ENCODE data around the gene MYT1. TPM values are rescaled to one million over a fixed set of nuclear protein-coding genes. Genes with fewer than 3 reads are reported as not detected.

The MYT1 gene
- total RNA-seq, 1 experiment from 2014 or later, result 7.1 TPM

DNA sequence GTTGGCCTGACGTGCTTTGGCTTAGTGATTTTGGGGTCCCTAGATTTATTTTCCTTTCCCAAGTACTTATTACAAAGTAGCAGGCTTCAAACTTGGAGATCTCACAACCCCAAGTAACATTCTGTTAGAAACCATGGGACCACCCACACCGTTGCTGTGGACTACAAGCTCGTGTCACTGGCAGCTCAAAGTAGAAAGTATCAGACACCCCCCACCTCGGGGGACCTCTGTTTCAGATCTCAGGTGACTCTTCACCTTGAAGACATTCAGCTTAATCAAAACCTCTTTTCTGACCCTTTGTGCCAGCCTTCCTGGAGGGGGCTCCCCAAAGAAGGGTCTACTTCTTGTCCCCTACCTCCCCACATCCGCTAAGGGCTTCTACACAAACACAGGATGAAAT lies 15.7 kb upstream of the MYT1 start:
- Histone ChIP-seq H3K36me3 (ENCODE audit: control insufficient read depth in 1 of 2, insufficient read depth in 2 of 2, low read length in 2 of 2) (no peaks in the 10 kb centered on the region), H3K79me2 (ENCODE audit: insufficient read depth, low read length) (no peaks in the 10 kb centered on the region), H3K4me3 (replicated peaks in 1 of 2; ENCODE audit: low read depth in 1 of 2, low read length in 2 of 2) (no peak overlapping the region), H4K20me1 (ENCODE audit: insufficient read depth) (no peaks in the 10 kb centered on the region), H3K27ac (ENCODE audit: low read depth, low read length) (no peak overlapping the region), H3K9me3 (ENCODE audit: control insufficient read depth in 1 of 2, insufficient read depth in 1 of 2, low read depth in 1 of 2, low read length in 2 of 2) (peaks cover 13 to 26% of the 10 kb centered on the region in 2 experiments; a peak in 2 of 4 replicates), H3K9me2 (ENCODE audit: insufficient read depth) (no peaks in the 10 kb centered on the region), H3K4me2 (ENCODE audit: low read length) (no peak overlapping the region), H3K27me3 (ENCODE audit: insufficient read depth, low read length) (no peaks in the 10 kb centered on the region), H2AFZ (ENCODE audit: low read depth, low read length, poor library complexity, severe bottlenecking) (no peak overlapping the region), H3K9ac (ENCODE audit: low read length) (no peak overlapping the region), H3K4me1 (ENCODE audit: control insufficient read depth in 1 of 2, insufficient read depth in 2 of 2, low read length in 2 of 2) (peaks cover 6 to 23% of the 10 kb centered on the region in 2 experiments; a peak in 3 of 4 replicates)
- TF ChIP-seq, protein P1, sequence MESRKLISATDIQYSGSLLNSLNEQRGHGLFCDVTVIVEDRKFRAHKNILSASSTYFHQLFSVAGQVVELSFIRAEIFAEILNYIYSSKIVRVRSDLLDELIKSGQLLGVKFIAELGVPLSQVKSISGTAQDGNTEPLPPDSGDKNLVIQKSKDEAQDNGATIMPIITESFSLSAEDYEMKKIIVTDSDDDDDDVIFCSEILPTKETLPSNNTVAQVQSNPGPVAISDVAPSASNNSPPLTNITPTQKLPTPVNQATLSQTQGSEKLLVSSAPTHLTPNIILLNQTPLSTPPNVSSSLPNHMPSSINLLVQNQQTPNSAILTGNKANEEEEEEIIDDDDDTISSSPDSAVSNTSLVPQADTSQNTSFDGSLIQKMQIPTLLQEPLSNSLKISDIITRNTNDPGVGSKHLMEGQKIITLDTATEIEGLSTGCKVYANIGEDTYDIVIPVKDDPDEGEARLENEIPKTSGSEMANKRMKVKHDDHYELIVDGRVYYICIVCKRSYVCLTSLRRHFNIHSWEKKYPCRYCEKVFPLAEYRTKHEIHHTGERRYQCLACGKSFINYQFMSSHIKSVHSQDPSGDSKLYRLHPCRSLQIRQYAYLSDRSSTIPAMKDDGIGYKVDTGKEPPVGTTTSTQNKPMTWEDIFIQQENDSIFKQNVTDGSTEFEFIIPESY (IDR thresholded peaks at IDR 0.05; ENCODE audit: extremely low read depth, insufficient replicate concordance, low read length), result no peak
- TF ChIP-seq, protein P2, sequence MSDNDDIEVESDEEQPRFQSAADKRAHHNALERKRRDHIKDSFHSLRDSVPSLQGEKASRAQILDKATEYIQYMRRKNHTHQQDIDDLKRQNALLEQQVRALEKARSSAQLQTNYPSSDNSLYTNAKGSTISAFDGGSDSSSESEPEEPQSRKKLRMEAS (IDR thresholded peaks at IDR 0.05), result no peak
- TF ChIP-seq EZH2 (IDR thresholded peaks at IDR 0.05) (no peak), POLR2AphosphoS5 (IDR thresholded peaks at IDR 0.05; ENCODE audit: low read depth, low read length) (no peak), ZFX (IDR thresholded peaks at IDR 0.05) (no peak)
- CTCF ChIA-PET, result no interaction called here
- intact Hi-C loops (cut with micrococcal nuclease), result no loop called here
- POLR2A ChIA-PET, result no interaction called here
- BruUV-seq (replicated peaks), result no TSS peak
- no peak for ATAC-seq
- RAD21 ChIA-PET (ENCODE audit: low non-redundant PET in 1 of 2, low total read pairs in 2 of 2, uncharacterized antibody in 2 of 2, unreplicated experiment in 2 of 2), result no interaction called here
- no peak for DNase-seq (ENCODE audit: low read depth, low spot score)

DNA sequence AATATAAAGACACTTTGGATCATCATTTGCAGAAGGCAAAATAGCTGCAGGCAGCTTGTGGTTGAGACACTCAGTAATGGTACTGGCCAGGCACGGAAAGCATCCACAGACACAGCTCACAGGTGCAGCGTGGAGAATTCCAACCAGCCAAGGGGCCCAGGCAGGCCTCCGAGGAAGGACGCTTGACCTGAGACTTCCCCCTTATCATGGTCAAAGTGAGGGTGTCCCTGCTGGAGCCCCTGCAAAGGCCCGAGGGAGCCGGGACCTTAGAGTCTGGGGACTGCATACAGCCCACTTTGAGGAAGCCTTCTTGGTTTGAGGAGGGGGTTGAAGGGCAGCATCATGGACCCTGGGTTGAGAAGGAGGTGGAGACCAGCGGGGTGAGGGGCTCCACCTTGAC lies 15.1 kb upstream of the MYT1 start:
- Histone ChIP-seq H3K79me2 (ENCODE audit: insufficient read depth, low read length) (no peaks in the 10 kb centered on the region), H3K4me1 (ENCODE audit: control insufficient read depth in 1 of 2, insufficient read depth in 2 of 2, low read length in 2 of 2) (peaks cover 6 to 23% of the 10 kb centered on the region in 2 experiments; a peak in 3 of 4 replicates), H4K20me1 (ENCODE audit: insufficient read depth) (no peaks in the 10 kb centered on the region), H3K27me3 (ENCODE audit: insufficient read depth, low read length) (no peaks in the 10 kb centered on the region), H3K9me2 (ENCODE audit: insufficient read depth) (no peaks in the 10 kb centered on the region), H3K4me3 (replicated peaks in 1 of 2; ENCODE audit: low read depth in 1 of 2, low read length in 2 of 2) (no peak overlapping the region), H3K9me3 (ENCODE audit: control insufficient read depth in 1 of 2, insufficient read depth in 1 of 2, low read depth in 1 of 2, low read length in 2 of 2) (peaks cover 10 to 20% of the 10 kb centered on the region in 2 experiments; a peak in 2 of 4 replicates), H3K36me3 (ENCODE audit: control insufficient read depth in 1 of 2, insufficient read depth in 2 of 2, low read length in 2 of 2) (no peaks in the 10 kb centered on the region), H3K27ac (ENCODE audit: low read depth, low read length) (no peak overlapping the region), H2AFZ (ENCODE audit: low read depth, low read length, poor library complexity, severe bottlenecking) (no peak overlapping the region), H3K4me2 (ENCODE audit: low read length) (no peak overlapping the region), H3K9ac (ENCODE audit: low read length) (no peak overlapping the region)
- ChIA-PET CTCF (no interaction called here), RAD21 (ENCODE audit: low non-redundant PET in 1 of 2, low total read pairs in 2 of 2, uncharacterized antibody in 2 of 2, unreplicated experiment in 2 of 2) (no interaction called here), POLR2A (no interaction called here)
- intact Hi-C loops (cut with micrococcal nuclease), result no loop called here
- DNase-seq (ENCODE audit: low read depth, low spot score) (no peak), ATAC-seq (no peak)
- no peak for TF ChIP-seq YY1 (IDR thresholded peaks at IDR 0.05; ENCODE audit: extremely low read depth, insufficient replicate concordance, low read depth, low read length)
- no peak for TF ChIP-seq RAD21 (IDR thresholded peaks at IDR 0.05; ENCODE audit: low read depth)
- no peak for TF ChIP-seq ZFX (IDR thresholded peaks at IDR 0.05)
- BruUV-seq (replicated peaks), result no TSS peak

All from HCT116 (cell line).